GM21723 (cell line): ENCODE results near the gene LRRTM4.

Experiments
- ATAC-seq: cut with Tn5 transposase; IDR thresholded peaks from one replicate; pipeline ENCODE4 v1.9.1; 2021; ENCODE audit warnings: mild to moderate bottlenecking, moderate library complexity; ENCODE audit not compliant: unreplicated experiment

The LRRTM4 gene

GRCh38 chr2:77521931-77522470 lies at the start of gene LRRTM4:
LRRTM4 (minus strand) TSS chr2:77522376.
- no peak for ATAC-seq

GRCh38 chr2:77571545-77571944 lies 49.4 kb upstream of the LRRTM4 start:
- ATAC-seq = no peak

GRCh38 chr2:77567723-77568122 lies 45.5 kb upstream of the LRRTM4 start:
- ATAC-seq = no peak

- ATAC-seq = no peak
These were observed 44.4 kb upstream of the LRRTM4 start for GRCh38 chr2:77566582-77566981.

GRCh38 chr2:77566131-77566530 lies 44.0 kb upstream of the LRRTM4 start:
- no peak for ATAC-seq

GRCh38 chr2:77552956-77553355 lies 30.8 kb upstream of the LRRTM4 start:
- ATAC-seq = no peak

GRCh38 chr2:77538031-77538430 lies 15.9 kb upstream of the LRRTM4 start:
- no peak for ATAC-seq

GRCh38 chr2:77522888-77523287 lies 712 bp upstream of the LRRTM4 start:
- no peak for ATAC-seq

- ATAC-seq = no peak
These were observed 656 bp downstream of the LRRTM4 start for GRCh38 chr2:77521548-77521891.

- ATAC-seq = no peak
These were observed 1.3 kb downstream of the LRRTM4 start for GRCh38 chr2:77520641-77521547.

- ATAC-seq = no peak
These were observed 2.2 kb downstream of the LRRTM4 start for GRCh38 chr2:77519888-77520506.

- no peak for ATAC-seq
These were observed 2.9 kb downstream of the LRRTM4 start for GRCh38 chr2:77519164-77519887.

- ATAC-seq = no peak
These were observed 3.9 kb downstream of the LRRTM4 start for GRCh38 chr2:77518311-77518710.

- ATAC-seq = no peak
These were observed 9.0 kb downstream of the LRRTM4 start for GRCh38 chr2:77513191-77513590.

- no peak for ATAC-seq
These were observed 9.7 kb downstream of the LRRTM4 start for GRCh38 chr2:77512507-77512906.

- no peak for ATAC-seq
These were observed 13.7 kb downstream of the LRRTM4 start for GRCh38 chr2:77508511-77508910.

GRCh38 chr2:77507657-77508056 lies 14.5 kb downstream of the LRRTM4 start:
- ATAC-seq = no peak

- ATAC-seq = no peak
These were observed 34.0 kb downstream of the LRRTM4 start for GRCh38 chr2:77488141-77488540.

- no peak for ATAC-seq
These were observed 34.9 kb downstream of the LRRTM4 start for GRCh38 chr2:77487074-77487803.

GRCh38 chr2:77484026-77484425 lies 38.1 kb downstream of the LRRTM4 start:
- no peak for ATAC-seq

GRCh38 chr2:77479895-77480294 lies 42.3 kb downstream of the LRRTM4 start:
- ATAC-seq = no peak
